ENCODE results near the gene SEMA6B.

GRCh38 chr19:4604912-4605311 lies 45.4 kb upstream of the SEMA6B start:
- TF ChIP-seq CTCF (IDR thresholded peaks at IDR 0.05) (no peak), EZH2 (IDR thresholded peaks at IDR 0.05; ENCODE audit: borderline replicate concordance, insufficient read depth, low read depth, low read length, poor library complexity, severe bottlenecking) (no peak)

Measured in B cell (primary cell).